ENCODE measurements around the gene PSMD8.
A peak's percentile ranks its signal among the peaks of the same experiment; 100 is the strongest.
"Not testable (repeated sequence)": the region's sequence is repeated elsewhere in the genome, so short reads cannot be mapped to it uniquely, and the experiment has no call there.

The PSMD8 gene

DNA sequence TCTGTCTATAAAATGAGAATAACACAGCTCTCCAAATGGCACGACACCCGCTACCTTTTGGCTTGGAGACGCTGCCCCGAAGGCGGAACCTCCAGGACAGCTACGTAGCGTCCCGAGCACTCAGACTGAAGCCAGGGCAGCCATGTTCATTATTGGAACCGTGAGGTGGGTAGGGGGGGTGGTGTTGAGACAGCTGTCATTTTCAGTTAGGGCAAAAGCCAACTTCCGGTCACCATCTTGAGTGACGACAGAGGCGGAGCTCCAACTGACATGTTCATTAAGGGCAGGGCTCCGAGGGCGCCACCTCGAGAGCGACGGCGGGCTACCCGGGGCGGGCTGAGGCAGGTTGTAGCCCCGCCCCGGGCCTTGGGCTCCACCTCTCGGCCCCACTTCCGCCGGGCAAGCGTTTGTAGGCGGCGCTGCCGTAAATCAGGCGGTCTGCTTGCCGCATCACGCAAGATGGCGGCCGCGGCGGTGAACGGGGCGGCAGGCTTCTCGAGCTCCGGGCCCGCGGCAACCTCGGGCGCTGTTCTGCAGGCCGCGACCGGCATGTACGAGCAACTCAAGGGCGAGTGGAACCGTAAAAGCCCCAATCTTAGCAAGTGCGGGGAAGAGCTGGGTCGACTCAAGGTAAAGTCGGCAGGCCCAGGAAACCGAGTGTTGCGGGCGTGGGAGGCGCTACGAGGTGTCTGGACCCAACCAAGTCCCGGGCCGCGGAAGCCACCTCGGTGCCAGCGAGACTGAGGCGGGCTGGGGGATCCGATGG lies at the start of gene PSMD8:
PSMD8 (plus strand) TSS at position 240 of the 766 bp plus-strand sequence; CDS start at position 271, 31 bp downstream.
- DNase-seq, result peak; percentile 95

DNA sequence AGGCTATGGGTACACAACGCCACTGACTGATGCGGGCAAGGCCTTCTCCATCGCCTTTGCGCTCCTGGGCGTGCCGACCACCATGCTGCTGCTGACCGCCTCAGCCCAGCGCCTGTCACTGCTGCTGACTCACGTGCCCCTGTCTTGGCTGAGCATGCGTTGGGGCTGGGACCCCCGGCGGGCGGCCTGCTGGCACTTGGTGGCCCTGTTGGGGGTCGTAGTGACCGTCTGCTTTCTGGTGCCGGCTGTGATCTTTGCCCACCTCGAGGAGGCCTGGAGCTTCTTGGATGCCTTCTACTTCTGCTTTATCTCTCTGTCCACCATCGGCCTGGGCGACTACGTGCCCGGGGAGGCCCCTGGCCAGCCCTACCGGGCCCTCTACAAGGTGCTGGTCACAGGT lies 47.8 kb upstream of the PSMD8 start:
- no peak for DNase-seq

DNA sequence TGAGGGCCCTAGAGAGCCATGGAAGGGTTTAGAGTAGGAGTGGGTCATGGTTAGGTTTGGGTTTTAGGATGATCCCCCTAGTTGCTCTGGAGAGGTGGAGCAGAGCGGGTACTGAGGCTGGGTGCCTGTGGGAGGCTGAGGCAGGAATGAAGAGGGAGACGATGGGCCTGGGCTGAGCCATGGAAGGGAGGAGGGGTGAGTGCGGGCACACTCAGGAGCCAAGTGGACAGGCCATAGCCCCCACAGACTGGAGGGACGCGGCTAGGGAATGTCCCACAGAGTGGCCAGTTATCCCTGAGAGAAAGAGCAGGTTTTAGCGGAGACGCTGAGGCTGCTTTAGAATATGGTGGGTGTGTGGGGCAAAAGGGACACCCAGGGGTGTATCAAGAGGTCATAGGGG lies 44.7 kb upstream of the PSMD8 start:
- no peak for DNase-seq

DNA sequence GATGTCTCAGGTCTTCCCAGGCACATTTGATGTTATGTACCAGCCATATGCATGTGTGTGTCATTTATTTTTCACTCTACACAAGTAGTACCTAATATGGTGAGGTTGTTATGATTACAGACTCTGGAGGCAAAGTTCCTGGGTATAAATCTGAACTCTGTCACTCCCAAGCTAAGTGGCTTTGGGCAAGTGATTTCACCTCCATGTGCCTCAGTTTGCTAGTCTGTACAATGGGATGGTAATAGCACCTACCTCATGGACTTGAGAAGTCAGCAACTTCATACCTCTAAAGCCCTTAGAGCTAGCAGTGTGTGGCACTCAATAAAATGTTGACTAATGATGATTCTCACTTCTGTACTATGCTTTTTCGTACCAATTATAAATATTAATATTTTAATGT lies 42.6 kb upstream of the PSMD8 start:
- no peak for DNase-seq

DNA sequence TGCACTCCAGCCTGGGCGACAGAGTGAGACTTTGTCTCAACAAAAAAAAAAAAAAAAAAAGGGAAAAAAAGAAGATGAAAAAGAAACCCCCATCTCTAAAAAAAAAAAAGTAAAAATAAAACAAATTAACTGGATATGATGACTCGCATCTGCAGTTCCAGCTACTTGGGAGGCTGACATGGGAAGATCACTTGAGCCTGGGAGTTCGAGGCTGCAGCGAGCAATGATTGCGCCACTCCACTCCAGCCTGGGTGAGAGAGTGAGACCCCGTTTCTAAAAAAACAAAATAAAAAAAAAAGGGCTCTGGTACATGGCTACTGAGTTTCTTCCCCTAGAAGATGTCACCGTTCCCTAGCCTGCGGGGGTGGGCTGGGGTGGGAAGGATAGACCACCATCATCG lies 41.1 kb upstream of the PSMD8 start:
- DNase-seq, result no peak

DNA sequence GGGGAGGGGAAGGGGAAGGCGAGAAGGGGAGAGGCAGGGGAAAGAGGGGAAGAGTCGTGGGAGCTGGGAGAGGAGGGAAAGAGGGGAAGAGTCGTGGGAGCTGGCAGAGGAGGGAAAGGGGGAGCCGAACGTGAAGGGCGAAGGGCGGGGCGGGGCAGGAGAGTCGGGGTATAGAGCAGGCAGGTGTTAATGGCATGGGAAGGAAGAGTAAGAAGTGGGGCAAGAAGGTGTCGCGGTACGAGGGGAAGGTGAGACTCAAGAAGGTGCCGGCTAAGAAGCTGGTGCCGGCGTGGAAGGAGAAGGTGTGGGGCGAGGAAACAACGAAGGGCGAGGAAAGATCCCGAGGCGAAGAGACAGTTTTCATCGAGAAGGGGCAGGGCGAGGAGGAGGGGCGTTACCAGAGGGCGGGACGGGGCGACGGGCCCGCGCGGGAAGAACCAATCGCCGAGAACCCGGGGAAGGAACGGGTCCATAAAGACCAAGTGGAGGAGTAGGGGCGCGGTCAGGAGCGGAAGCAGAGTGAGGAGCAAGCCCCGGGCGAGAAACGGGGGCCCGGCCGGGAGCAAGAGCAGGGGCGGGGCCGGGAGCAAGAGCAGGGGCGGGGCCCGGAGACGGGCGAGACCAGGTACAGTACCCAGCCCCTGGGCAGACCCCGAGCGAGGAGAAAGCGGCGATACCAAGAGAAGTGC lies 38.3 kb upstream of the PSMD8 start:
- DNase-seq, result peak; percentile 91

DNA sequence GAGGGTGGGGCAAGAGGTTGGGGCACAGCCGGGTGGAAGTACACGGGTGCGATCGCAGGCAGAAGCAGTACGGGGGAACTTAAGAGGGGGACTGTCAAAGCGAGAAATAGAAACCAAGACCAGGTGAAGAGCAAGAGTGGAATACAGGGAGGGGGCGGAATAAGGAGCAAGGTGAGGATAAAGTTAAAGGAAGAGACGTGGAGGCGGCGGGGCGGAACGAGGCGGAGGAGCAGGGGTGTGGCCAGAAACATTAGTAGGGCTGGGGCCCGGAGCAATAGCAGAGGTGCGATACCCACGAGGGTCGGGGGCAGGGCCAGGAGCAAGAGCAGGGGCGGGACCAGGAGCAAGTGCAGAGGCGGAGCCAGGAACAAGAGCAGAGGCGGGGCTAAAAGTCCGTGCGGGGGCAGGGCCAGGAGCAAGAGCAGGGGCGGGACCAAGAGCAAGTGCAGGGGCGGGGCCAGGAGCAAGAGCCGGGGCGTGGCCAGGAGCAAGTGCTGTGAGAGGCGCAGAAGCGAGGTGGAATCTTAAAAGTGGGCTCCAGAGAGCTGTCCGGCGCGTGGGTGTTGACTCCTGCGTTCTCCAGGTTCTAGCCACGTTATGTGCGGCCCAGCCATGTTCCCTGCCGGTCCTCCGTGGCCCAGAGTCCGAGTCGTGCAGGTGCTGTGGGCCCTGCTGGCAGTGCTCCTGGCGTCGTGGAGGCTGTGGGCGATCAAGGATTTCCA lies 37.6 kb upstream of the PSMD8 start:
- peak; percentile 76 for DNase-seq

DNA sequence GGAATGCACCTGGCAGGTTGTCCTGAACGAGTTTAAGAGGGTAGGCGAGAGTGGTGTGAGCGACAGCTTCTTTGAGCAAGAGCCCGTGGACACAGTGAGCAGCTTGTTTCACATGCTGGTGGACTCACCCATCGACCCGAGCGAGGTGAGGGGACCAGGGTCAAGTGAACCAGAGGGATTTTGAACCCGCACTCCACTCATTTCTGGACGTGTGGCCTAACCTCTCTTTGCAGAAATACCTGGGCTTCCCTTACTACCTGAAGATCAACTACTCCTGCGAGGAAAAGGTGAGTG lies 37.1 kb upstream of the PSMD8 start:
- DNase-seq, result no peak

DNA sequence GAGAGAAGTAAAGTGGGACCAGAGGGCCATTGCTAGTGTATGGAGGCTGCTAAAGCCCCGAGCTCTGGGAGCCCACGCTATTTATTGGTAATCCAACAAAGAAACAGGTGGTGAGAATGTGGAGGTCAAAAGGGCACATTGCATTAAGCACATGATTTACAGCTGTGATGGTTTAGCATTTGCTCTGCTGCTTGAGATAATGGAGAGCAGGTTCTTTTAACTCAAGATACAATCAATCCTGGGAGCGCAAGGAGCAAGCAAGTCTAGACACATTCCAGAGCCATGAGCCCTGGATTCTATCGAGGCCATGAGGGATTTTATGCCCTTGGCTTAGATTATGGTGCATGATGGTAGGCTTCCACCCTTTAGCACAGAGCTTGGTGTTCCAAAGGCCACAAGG lies 35.4 kb upstream of the PSMD8 start:
- DNase-seq, result not testable (repeated sequence)

DNA sequence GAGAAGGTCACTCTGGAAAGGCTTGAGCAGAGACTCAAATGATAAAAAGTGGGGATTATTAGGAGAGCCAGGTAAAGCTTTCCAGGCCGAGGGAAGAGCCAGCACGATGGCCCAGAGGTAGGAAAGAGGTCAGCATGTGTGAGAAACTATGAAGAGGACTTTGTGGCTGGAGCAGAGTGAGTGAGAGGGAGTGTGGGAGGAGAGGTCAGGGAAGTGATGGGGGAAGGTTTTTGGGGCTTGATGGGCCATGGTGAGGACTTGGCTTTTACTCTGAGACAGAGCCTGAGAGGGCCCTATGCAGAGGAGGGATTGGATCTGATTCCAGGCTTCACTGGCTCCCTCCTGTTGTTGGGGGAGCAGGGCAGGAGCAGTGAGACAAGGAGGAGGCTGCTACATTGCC lies 33.4 kb upstream of the PSMD8 start:
- no peak for DNase-seq

DNA sequence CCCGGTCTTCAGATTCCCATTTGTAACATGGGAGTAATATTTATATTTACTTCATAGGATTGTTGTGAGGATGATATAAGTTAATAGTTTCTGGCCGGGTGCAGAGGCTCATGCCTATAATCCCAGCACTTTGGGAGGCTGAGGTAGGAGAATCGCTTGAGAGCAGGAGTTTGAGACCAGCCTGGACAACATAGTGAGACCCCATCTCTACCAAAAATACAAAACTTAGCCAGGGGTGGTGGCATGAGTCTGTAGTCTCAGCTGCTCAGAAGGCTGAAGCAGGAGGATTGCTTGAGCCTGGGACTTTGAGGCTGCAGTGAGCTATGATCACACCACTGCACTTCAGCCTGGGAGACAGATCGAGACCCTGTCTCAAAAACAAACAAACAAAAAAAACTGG lies 27.5 kb upstream of the PSMD8 start:
- no peak for DNase-seq

DNA sequence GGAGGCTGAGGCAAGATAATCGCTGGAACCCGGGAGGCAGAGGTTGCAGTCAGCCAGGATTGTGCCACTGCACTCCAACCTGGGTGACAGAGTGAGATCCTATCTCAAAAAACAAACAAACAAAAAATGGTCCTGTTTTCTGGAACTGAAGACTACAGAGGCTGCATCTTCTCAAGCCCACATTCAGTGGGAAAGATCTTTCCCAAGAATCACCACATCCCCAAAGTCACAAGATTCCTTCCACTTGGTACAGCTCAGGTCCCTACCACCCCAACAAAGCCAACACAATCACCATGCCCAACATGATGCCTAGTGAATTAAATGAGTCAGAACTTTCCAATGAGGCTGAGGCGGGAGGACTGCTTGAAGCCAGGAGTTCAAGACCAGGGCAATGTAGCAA lies 23.5 kb upstream of the PSMD8 start:
- no peak for DNase-seq

DNA sequence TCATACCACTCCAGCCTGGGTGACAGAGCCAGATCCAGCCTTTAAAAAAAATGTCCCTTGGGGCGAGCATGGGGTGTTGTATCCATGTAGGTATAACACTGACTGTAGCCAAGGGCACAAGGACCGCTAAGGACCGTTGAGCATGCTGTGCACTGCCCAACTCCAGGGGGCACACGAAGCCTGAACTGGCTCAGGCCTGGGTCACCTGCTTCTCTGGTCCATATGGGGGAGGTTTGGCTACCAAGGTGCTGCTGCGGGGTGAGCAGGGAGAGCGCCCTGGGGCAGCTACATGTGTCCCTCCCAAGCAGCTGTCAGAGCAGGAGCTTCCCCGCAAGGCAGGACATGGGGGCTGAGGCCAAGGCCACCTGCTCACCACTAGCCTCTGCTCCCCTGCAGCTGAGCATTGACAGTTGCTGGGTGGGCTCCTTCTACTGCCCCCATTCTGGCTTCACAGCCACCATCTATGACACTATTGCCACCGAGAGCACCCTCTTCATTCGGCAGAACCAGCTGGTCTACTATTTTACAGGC lies 22.4 kb upstream of the PSMD8 start:
- DNase-seq, result no peak

DNA sequence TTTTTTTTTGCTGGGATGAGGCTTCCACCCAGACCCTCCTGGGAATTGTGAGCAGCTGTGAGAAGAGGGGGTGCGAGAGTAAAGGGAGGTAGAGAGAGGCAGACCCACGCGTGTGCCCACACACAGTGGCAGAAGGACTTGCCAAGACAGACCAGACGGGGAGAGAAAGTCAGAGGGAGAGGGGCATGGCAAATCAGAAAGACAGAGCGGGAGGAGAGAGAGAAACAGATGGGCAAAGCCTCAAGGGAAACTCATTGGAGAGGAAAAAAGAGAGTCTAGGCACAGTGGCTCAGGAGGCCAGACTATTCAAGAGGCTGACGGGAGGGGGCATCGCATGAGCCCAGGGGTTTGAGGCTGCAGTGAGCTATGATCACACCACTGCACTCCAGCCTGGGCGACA lies 21.8 kb upstream of the PSMD8 start:
- DNase-seq, result no peak

DNA sequence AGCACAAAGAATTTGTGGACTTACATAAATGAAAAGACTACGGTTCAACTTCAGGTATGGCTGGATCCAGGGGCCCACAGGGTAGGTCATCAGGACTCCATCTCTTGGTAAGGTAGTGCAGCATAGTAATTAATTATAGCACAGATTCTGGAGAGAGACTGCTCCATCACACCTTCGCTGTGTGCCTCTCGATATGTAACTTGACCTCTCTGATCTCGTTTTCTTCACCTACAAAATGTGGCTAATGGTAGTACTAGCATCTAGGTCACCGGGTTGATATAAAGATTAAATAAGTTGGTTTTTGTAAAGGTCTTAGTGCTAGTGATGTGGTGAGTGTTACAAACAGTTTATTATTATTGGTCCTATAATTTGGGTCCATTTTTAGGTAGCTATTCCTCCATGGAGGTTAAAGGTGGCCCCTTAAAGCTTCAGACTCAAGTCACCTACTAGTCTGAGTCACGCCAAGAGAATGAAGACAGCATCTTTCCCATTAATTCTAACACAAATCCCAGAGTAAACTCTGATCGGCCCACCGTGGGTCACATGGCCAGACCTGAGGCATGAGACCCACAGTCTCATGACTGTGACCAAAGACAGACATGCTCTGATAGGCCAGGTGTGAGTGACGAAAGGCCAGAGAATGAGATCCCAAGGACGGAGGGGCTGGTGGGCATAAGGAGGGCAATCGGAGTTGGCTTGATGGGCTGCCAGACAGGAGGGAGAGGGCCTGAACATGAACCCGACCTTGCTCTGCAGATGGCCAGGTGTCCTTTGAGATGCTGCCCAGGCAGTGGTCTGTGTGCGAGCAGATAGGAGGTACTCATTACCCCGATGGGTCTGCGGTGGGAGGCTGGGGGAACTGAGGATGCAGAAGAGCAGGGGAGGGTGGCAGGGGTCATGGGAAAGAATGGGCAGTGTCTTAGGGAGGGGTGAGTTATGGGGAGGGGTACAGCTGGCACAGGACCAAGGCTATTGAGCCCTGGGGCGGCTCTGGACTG lies 18.3 kb upstream of the PSMD8 start:
- DNase-seq, result no peak

DNA sequence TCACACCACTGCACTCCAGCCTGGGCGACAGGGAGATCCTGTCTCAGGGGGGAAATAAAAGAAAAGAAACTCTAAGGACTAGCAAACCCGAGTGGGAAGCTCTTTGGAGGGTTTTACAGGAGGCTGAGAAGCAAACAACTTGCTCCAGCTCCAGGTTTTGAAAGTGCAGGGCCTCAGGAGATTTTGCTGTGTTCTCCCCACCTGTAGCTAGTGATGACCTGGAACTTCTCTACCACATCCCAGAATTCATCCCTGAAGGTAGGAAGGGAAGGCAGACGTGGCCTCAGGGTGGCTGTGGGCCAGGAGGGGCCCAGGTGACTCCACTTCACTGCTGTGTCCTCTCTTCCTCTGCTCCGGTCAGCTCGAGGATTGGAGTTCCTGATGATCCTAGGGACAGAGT lies 16.3 kb upstream of the PSMD8 start:
- DNase-seq, result no peak

DNA sequence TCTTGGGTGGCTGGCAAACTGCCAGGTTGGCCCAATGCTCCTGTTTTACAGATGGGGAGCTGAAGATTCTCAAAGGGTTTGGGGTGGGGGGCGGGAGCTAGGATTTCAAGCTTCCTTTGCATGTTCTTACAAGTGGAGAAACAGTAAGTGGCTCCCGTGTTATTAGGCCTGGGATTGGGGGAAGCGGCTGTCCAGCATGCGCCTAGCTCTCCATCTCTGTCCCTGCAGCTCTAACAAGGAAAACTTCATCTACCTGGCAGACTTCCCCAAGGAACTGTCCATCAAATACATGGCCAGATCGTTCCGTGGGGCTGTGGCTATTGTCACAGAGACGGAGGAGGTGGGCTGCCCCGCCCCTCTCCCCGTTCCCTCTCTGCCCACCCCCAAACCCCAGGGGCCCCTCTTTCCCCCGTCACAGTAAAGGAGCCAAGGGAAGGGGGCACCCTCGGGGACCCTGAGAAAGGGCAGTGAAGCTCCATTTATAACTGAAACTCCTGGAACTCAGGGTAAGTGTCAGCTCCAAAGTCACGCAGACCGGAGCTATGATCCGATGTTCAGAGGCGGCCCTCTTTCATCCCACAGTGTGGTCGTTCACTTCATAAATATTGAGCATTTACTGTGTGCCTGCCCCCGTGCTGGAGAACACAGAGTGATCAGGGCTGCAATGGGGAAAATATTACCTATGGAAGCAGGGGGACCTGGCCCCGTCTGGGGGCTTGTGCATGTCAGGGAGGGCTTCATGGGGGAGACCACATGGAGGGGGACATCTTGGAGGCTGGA lies 14.9 kb upstream of the PSMD8 start:
- no peak for DNase-seq

DNA sequence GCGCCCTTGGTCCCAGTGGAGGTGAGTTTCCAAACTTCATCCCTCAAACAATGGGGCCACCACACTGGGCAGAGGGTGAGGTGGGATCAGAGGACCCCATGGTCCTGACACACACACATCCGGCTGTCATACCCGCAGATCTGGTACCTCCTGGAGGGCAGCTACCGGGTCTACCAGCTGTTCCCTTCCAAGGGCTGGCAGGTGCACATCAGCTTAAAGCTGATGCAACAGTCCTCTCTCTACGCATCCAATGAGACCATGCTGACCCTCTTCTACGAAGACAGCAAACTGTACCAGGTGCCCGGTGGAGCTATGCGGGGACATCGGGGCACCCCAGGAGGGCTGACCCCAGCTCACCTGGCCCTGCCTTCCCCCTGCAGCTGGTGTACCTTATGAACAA lies 14.0 kb upstream of the PSMD8 start:
- no peak for DNase-seq

DNA sequence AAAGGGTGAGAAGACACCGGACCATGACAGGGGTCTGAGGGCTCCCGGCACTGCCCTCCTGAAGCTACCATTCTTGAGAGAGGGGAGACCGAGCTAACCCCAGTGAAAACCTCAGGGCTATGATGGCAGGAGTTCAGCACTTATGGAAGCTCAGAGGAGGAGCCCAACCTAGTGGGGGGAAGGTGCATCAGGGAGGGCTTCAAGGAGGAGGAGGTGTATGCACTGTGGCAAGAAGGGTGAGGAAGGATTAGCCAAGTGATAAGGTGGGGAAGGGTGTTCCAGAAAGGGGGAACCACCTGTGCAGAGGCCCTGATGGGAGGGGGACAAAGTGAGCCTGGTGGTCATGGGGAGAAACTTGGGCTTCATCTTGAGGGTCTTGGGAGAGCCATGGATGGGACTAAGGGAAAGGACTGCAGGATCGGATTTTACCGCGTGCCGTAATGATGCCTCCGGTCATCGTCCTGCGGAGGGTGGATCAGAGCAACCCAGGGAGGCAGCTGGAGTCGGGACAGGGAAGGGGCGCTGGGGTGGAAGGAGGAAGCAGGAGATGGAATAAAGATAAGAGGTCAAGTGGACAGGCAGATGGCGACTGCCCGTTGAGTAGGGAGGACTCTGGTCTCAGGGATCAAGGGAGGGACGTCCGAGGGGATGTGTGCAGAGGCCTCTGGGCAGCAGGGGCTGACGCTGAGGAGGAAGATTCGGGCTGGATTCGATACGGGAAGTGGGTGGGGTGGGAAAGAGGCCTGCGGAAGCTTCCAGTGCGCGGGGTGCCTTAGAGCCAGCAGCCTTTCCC lies 13.3 kb upstream of the PSMD8 start:
- no peak for DNase-seq

DNA sequence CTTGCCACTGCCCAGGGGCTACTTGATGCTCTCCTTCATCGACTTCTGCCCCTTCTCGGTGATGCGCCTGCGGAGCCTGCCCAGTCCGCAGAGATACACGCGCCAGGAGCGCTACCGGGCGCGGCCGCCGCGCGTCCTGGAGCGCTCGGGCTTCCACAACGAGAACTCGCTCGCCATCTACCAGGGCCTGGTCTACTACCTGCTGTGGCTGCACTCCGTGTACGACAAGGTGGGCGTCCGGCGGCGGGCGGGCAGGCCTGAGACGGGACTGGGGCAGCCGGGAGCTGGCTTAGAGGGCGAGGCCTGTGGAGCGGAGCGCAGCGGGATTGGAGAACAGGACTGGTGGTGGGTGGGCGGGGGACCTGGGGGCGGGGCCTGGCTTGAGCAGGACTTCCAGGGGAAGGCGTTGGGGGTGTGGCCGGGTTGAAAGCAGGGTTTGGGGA lies 12.7 kb upstream of the PSMD8 start:
- DNase-seq, result peak; percentile 56
